ENCODE results near the gene PIP5K1B. TPM values are rescaled to one million over a fixed set of nuclear protein-coding genes. Genes with fewer than 3 reads are reported as not detected.

The PIP5K1B gene
- total RNA-seq, 1 donor from 2014 or later: 0.71 TPM

DNA sequence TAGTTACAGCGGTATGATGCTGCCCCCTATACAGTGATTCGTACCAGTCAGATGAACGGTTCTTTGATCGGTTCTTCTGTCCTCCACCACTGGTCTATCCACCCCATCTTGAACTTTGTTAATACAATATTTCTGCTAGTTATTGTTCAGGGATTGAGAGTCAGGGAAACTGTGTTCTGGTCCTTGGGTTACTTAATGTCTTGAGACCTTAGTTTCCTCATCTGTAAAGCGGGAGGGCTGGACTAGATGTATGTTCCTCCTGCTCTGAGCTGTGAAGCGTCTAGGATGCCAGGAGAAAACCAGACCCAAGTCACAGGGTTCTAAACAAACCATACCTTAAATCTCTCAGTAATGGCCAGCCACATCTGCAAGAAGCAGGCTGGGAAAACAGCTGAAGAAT lies 1.4 kb upstream of the PIP5K1B start:
- DNase-seq (ENCODE audit: low read depth): no peak
- Histone ChIP-seq H3K36me3 (ENCODE audit: control insufficient read depth, insufficient read depth, low read length) (no peaks in the 10 kb centered on the region), H3K27me3 (ENCODE audit: control insufficient read depth, insufficient read depth, low read length) (peaks cover 35% of the 10 kb centered on the region), H3K4me3 (ENCODE audit: low read depth, low read length) (no peak overlapping the region)
- TF ChIP-seq, protein P1, sequence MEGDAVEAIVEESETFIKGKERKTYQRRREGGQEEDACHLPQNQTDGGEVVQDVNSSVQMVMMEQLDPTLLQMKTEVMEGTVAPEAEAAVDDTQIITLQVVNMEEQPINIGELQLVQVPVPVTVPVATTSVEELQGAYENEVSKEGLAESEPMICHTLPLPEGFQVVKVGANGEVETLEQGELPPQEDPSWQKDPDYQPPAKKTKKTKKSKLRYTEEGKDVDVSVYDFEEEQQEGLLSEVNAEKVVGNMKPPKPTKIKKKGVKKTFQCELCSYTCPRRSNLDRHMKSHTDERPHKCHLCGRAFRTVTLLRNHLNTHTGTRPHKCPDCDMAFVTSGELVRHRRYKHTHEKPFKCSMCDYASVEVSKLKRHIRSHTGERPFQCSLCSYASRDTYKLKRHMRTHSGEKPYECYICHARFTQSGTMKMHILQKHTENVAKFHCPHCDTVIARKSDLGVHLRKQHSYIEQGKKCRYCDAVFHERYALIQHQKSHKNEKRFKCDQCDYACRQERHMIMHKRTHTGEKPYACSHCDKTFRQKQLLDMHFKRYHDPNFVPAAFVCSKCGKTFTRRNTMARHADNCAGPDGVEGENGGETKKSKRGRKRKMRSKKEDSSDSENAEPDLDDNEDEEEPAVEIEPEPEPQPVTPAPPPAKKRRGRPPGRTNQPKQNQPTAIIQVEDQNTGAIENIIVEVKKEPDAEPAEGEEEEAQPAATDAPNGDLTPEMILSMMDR (IDR thresholded peaks at IDR 0.05; ENCODE audit: insufficient read depth, low read length, poor library complexity, severe bottlenecking): no peak

DNA sequence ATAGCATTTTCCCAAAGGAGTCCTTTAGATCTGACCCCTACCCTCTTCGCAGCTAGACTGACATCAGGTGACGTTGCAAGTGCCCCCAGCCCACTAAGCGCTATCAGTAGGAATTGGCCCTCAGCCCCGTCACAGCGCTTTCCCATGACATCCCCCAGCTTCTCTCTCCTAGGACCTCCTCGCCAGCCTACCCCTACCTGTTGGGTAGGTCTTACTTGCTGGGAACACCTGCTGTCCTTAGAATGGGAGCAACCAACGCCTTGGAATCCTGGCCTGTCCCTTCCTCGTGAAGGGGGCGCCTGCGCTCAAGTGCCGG lies 584 bp upstream of the PIP5K1B start:
- peaks cover 35% of the 10 kb centered on the region for H3K27me3 ChIP-seq (ENCODE audit: control insufficient read depth, insufficient read depth, low read length)
- no peaks in the 10 kb centered on the region for H3K36me3 ChIP-seq (ENCODE audit: control insufficient read depth, insufficient read depth, low read length)
- no peak overlapping the region for H3K4me3 ChIP-seq (ENCODE audit: low read depth, low read length)
- TF ChIP-seq, protein P1 (IDR thresholded peaks at IDR 0.05; ENCODE audit: insufficient read depth, low read length, poor library complexity, severe bottlenecking): no peak
- no peak for DNase-seq (ENCODE audit: low read depth)

DNA sequence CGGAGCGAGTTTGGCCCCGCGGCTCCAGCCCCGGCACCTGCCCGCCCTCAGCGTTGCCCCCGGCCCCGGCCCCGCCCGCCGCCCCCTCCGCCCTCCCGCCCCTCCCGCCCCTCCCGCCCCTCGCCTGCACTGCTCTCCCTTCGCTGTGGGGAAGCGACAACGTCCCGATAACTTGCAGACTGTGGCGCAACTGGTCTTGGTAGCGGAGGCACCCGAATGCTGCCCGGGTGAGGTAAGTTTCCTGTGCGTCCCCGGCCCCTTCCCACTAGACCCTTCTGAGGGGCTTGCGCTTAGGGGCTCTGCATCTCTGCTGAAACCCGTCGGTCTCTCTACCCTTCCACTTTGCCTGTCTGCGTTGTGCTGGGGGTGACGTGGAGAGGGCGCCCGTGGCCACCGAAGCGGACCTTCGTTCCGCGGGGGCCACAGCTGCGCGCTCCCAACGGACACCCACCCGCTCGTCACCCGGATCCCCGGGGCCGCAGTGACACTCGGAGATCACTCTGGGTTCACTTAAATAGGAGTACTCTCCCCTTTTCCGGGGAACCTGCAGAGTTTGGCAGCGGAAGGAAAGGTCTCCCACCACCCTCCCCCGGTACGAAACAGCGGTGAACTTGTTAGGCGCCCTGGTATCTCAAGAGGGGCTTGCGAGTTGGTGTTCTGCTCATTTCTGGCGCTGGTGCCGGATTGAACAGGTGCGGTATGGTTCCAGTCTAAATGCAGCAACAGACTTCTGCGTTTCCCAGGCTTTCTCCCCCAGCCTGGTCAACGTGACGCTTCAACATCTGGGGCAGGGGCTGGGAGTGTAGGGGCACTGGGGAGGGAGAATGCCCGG lies 707 bp downstream of the PIP5K1B start:
- DNase-seq (ENCODE audit: low read depth): no peak
- TF ChIP-seq, protein P1 (IDR thresholded peaks at IDR 0.05; ENCODE audit: insufficient read depth, low read length, poor library complexity, severe bottlenecking): no peak
- H3K27me3 ChIP-seq (ENCODE audit: control insufficient read depth, insufficient read depth, low read length): peaks cover 35% of the 10 kb centered on the region
- peak overlapping the region; percentile 43 for H3K4me3 ChIP-seq (ENCODE audit: low read depth, low read length)
- H3K36me3 ChIP-seq (ENCODE audit: control insufficient read depth, insufficient read depth, low read length): no peaks in the 10 kb centered on the region

DNA sequence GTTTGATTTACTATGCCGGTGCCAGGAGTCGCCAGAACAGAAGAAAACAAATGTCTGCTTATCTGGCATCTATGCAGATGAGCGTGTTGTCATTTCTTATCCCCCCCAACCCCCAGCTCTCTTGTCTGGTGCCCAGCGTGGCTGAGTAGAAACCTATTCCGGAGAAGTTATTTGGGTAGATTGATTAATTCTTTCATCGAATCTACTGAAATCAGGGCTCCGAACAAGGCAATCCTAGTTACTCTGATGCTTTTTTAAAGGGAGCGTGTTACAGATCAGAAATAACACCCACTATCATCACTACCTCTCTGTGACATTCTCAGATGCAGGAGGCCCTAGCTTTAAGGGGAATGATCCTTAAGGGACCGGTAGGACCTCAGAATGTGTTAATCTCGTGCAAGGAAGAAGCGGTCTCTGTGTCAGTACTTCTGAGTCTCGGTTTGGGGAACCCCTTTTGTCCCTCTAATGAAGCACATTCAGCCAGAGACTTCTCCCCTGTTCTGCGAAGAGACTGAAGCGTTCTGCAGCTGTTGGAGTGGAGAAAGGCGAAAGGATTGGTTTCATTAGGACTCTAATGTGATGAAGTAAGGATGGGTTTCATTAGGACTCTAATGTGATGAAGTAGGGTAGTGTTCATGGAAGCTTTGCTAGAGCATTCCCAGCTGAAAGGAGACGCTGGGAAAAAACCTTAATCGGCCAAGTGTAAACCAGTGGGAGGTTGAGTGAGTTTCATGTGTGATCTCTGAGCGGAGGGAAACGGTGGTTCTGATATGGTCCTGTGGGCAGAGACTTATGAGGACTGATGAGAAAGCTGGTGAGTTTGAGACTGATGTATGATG lies 1.5 kb downstream of the PIP5K1B start:
- TF ChIP-seq, protein P1 (IDR thresholded peaks at IDR 0.05; ENCODE audit: insufficient read depth, low read length, poor library complexity, severe bottlenecking): no peak
- peaks cover 35% of the 10 kb centered on the region for H3K27me3 ChIP-seq (ENCODE audit: control insufficient read depth, insufficient read depth, low read length)
- no peaks in the 10 kb centered on the region for H3K36me3 ChIP-seq (ENCODE audit: control insufficient read depth, insufficient read depth, low read length)
- H3K4me3 ChIP-seq (ENCODE audit: low read depth, low read length): no peak overlapping the region
- no peak for DNase-seq (ENCODE audit: low read depth)

DNA sequence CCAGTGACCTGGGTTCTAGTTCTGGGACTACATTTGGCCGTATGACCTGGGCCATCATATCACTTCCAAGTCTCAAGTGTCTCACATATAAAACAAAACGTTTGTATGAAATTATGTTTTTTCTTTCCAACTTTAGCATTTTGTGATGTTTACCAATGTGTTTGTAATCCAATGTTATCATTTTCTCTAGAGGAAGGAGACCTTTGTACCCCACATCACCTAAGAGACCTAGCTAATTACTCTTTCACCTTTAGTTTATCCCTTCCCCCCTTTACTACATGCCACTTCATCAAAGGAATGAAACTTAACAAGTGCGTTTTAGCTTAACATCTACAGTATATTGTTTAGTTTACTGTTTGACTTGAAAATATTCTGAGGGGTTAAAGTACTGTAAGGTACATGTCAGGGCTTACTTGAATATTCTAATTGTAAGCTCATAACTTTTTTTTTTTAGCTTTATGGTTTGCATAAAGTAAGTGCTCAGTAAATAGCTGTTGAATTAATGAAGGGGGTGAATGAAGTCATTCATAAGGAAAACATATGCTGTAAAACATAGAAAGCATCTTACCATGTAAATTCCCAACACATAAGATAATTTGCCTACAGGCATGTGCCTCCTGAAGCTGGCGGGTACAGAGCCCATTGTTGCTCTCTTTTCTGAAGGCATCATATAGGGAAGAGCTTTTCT lies 2.9 kb downstream of the PIP5K1B start:
- Histone ChIP-seq H3K4me3 (ENCODE audit: low read depth, low read length) (no peak overlapping the region), H3K36me3 (ENCODE audit: control insufficient read depth, insufficient read depth, low read length) (no peaks in the 10 kb centered on the region), H3K27me3 (ENCODE audit: control insufficient read depth, insufficient read depth, low read length) (peaks cover 35% of the 10 kb centered on the region)
- no peak for DNase-seq (ENCODE audit: low read depth)
- TF ChIP-seq, protein P1 (IDR thresholded peaks at IDR 0.05; ENCODE audit: insufficient read depth, low read length, poor library complexity, severe bottlenecking): no peak

All from kidney epithelial cell (primary cell).